Myocyte (in vitro differentiated cells): Measurements from ENCODE around the gene TOMM22. TPM values are rescaled to one million over a fixed set of nuclear protein-coding genes. Genes with fewer than 3 reads are reported as not detected.

ENCODE experiments used
- DNase-seq: peaks from one replicate; pipeline ENCODE4 v3.0.0-alpha.2; 2012; ENCODE audit warnings: low read depth
- total RNA-seq: library from RNA; depleted of rRNA; stranded (reverse); fragments of >200 nt; gene quantifications from 2 replicates; pipeline ENCODE4 v1.2.3, GENCODE V29; 2014

The TOMM22 gene
- total RNA-seq, 1 donor from 2014 or later: 56.4 TPM

DNA sequence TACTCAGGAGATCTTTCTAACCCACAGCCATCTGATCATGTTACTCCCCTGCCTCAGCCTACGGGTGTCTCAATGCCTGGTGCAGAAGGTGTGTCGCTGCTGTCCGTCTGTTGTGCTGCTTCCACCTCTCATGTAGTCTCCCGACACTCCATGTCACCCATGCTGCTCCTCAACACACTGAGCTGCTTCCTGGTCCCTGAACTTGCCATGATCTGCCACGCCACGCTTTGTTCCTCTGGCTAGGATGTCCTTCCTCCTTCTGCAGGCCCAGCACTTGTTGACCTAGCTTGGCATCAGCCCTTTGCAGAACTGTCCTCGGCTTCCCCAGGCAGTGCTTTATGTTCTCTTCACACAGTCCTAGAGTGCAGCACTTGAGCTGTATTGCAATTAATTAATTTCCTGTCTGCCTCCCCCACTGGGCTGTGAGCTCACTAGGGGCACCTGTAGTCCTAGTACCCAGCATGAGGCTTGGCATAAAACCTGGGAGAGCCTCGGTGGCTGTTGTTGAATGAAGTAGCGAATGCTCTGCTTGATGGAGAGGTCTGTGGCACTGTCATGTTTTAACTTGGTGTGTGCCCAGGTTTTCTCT lies 33.5 kb downstream of the TOMM22 start:
- no peak for DNase-seq

GRCh38 chr22:38715852-38716251 lies 34.1 kb downstream of the TOMM22 start:
- DNase-seq: no peak

GRCh38 chr22:38716271-38716670 lies 34.5 kb downstream of the TOMM22 start:
- no peak for DNase-seq

DNA sequence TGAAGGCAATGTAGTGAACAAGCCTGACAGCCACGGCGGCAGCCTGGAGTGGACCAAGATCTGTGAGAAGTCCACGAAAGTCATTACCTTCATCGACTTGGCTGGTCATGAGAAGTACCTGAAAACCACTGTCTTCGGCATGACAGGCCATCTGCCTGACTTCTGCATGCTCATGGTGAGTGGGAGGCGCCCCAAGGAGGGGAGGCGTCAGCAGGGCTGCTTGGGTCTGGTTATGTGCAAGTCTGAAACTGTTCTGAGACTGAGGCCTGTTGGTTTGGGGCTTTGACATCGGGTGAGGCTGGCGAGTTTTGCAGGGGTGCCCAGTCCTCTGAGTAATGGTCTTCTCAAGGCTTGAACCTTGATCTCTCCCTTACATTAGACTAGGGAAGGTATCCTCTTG lies 35.1 kb downstream of the TOMM22 start:
- no peak for DNase-seq

DNA sequence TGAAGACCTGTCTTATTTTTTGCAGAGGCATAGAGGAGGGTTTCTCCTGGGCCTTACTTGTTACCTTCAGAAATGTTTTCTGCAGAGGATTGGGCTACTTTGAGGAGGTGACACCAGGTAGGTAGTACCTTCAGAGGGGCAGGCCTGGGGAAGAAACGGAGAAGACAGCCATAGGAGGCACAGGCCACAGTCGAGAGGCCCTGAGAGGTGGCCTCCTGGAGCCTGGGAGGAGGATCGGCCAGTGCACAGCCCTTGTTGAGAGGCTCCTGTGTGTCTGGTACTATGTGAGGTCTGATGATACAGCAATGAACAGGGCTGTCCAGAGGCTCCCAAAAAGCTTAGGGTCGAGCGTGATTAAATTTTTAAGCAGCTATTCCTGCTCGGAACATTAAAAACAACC lies 35.5 kb downstream of the TOMM22 start:
- DNase-seq: no peak

GRCh38 chr22:38718414-38718813 lies 36.7 kb downstream of the TOMM22 start:
- peak; percentile 88 for DNase-seq

DNA sequence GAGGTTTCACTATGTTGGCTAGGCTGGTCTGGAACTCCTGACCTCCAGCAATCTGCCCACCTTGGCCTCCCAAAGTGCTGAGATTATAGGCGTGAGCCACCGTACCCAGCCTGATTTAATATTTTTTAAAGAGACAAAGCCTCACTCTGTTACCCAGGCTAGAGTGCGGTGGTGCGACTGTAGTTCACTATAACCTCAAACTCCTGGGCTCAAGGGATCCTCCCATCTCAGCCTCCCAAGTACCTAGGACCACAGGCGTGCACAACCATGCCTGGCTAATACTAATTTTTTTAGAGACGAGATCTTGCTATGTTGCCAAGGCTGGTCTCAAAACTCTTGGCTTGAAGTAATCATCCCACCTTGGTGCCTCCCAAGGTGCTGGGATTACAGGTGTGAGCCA lies 37.4 kb downstream of the TOMM22 start:
- no peak for DNase-seq

- no peak for DNase-seq
Measured at GRCh38 chr22:38720350-38720749, 38.6 kb downstream of the TOMM22 start.

GRCh38 chr22:38721551-38721950 lies 39.8 kb downstream of the TOMM22 start:
- DNase-seq: no peak

- no peak for DNase-seq
Measured at GRCh38 chr22:38724176-38724575, 42.4 kb downstream of the TOMM22 start.

GRCh38 chr22:38724926-38725571 lies 43.3 kb downstream of the TOMM22 start:
- peak; percentile 47 for DNase-seq

- DNase-seq: no peak
Measured at GRCh38 chr22:38725900-38726655, 44.3 kb downstream of the TOMM22 start.

GRCh38 chr22:38727123-38727522 lies 45.4 kb downstream of the TOMM22 start:
- no peak for DNase-seq

- no peak for DNase-seq
Measured at GRCh38 chr22:38727530-38728451, 46.0 kb downstream of the TOMM22 start.

- no peak for DNase-seq
Measured at GRCh38 chr22:38728871-38729796, 47.4 kb downstream of the TOMM22 start.

DNA sequence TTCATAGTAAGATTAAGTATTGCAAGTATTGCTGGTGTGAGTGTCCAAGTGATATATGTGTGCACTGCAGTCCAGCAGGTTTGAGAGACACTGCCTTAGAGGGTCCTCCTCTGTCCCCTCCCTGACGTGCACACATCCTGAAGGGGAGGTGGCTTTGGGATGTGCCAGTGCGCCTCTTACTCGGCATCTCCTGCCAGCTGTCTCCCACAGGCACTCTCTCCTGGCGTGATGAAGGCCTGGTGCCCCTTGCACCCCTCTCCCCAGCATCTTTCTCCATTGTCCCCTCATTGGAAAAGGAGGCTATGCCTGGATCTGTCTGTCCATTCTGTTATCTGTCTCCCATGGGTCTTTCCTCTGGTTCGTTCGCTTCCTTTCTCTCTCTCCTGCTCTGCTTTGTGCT lies 48.2 kb downstream of the TOMM22 start:
- no peak for DNase-seq

GRCh38 chr22:38730411-38730871 lies 48.7 kb downstream of the TOMM22 start:
- DNase-seq: no peak

DNA sequence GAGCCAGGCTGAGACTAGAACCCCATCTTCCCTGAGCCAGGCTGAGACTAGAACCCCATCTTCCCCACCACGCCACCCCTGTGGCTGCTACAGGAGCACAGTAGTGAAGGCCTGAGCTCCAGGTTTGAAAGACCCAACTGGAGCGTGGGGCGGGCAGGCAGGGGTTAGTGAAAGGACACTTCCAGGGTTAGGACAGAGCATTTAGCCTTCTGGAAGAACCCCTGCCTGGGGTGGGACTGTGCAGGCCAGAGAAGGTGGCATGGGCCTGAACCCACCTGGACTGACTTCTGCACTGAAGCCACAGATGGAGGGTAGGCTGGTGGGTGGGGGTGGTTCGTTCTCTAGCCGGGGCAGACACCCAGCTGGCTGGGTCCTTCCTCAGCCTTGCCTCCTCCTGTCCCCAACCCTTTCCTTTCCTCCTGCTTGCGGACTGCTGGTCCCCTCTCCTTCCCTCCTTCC lies 50.0 kb downstream of the TOMM22 start:
- DNase-seq: no peak

DNA sequence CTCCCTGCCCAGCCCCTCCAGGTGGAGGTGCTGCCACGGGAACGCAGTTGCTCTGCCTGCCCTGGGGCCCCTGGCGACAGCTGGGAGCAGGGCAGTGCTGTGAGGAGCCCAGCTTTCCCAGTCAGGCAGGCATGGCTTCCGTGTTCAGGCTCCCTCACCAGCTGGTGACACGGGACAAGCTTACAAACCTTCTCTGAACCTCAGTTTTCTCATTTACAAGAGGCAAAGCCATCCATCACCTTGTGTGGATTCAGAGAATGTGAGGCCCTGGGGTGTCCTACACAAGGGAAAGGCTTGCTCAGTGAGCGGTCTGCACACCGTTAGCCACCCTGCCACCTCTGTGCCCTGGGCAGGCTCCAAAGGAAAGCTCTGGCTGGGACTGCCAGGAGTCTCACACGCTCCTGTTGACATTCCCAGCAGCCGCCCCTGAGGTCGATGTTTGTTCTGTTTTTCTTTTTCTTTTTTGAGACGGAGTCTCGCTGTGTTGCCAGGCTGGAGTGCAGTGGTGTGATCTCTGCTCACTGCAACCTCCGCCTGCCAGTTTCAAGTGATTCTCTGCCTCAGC lies 50.6 kb downstream of the TOMM22 start:
- DNase-seq: peak; percentile 33

DNA sequence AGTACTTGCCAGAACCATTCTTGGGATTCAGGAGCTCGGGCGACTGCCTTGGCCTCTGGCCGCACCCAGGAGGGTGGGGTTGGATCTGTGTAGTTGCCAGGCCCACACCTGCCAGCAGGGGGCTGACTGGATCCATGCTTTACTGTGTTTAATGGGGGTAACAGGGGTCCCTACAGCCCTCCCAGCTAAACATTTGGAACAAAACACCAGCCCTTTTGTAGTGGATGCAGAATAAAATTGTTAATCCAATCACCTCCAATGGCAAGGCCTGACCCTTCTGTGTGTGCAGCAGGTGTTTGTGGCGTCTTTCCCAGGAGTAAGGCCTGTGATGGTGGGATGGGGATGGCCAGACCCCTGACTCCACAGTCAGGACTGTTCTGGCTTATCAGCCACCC lies 51.6 kb downstream of the TOMM22 start:
- peak; percentile 67 for DNase-seq
